ENCODE measurements around the gene PAPOLG.

Gene PAPOLG

GRCh38 chr2:60756097-60757087 lies at the start of gene PAPOLG:
Gene PAPOLG (plus strand): TSS chr2:60756268. CDS start chr2:60756479, 211 bp downstream.
- Mint-ChIP-seq H3K9me3 (no peaks in the 10 kb centered on the region), H3K4me3 (peak within 1 kb of the TSS; percentile 99), H3K27ac (peak within 1 kb of the TSS; percentile 95), H3K36me3 (ENCODE audit: low read depth) (peaks cover 10% of the 10 kb centered on the region), H3K4me1 (peaks cover 37% of the 10 kb centered on the region), H3K27me3 (no peaks in the 10 kb centered on the region)
- ATAC-seq (peak; percentile 99), DNase-seq (peak; percentile 98)

- Mint-ChIP-seq H3K4me1 (peaks cover 3% of the 10 kb centered on the region), H3K9me3 (no peaks in the 10 kb centered on the region)
- DNase-seq = no peak
Measured at GRCh38 chr2:60707750-60708371, 48.2 kb upstream of the PAPOLG start.

GRCh38 chr2:60708630-60709320 lies 47.3 kb upstream of the PAPOLG start:
- Mint-ChIP-seq H3K4me1 (peaks cover 3% of the 10 kb centered on the region), H3K27ac (no peak overlapping the region), H3K27me3 (no peaks in the 10 kb centered on the region), H3K36me3 (ENCODE audit: low read depth) (no peaks in the 10 kb centered on the region), H3K4me3 (no peak overlapping the region), H3K9me3 (no peaks in the 10 kb centered on the region)
- DNase-seq = no peak
- no peak for ATAC-seq

More at GRCh38 chr2:60707750-60708371, 48.2 kb upstream of the PAPOLG start:
- H3K27ac Mint-ChIP-seq = no peak overlapping the region
- no peaks in the 10 kb centered on the region for H3K27me3 Mint-ChIP-seq
- no peak for ATAC-seq
- H3K4me3 Mint-ChIP-seq = no peak overlapping the region
- no peaks in the 10 kb centered on the region for H3K36me3 Mint-ChIP-seq (ENCODE audit: low read depth)

GRCh38 chr2:60710707-60711106 lies 45.4 kb upstream of the PAPOLG start:
- Mint-ChIP-seq H3K9me3 (no peaks in the 10 kb centered on the region), H3K27ac (no peak overlapping the region), H3K4me3 (no peak overlapping the region), H3K27me3 (no peaks in the 10 kb centered on the region), H3K4me1 (peaks cover 4% of the 10 kb centered on the region), H3K36me3 (ENCODE audit: low read depth) (no peaks in the 10 kb centered on the region)
- no peak for ATAC-seq
- DNase-seq = no peak

GRCh38 chr2:60715561-60715960 lies 40.5 kb upstream of the PAPOLG start:
- DNase-seq (no peak), ATAC-seq (no peak)
- Mint-ChIP-seq H3K27me3 (no peaks in the 10 kb centered on the region), H3K27ac (peak overlapping the region; percentile 22), H3K9me3 (no peaks in the 10 kb centered on the region), H3K36me3 (ENCODE audit: low read depth) (no peaks in the 10 kb centered on the region), H3K4me3 (no peak overlapping the region), H3K4me1 (peaks cover 10% of the 10 kb centered on the region)

- H3K4me1 Mint-ChIP-seq = peaks cover 10% of the 10 kb centered on the region
- H3K27ac Mint-ChIP-seq = peak overlapping the region; percentile 10
- no peaks in the 10 kb centered on the region for H3K9me3 Mint-ChIP-seq
- no peaks in the 10 kb centered on the region for H3K27me3 Mint-ChIP-seq
- no peaks in the 10 kb centered on the region for H3K36me3 Mint-ChIP-seq (ENCODE audit: low read depth)
- ATAC-seq (no peak), DNase-seq (no peak)
- no peak overlapping the region for H3K4me3 Mint-ChIP-seq
Measured at GRCh38 chr2:60717691-60718090, 38.4 kb upstream of the PAPOLG start.

GRCh38 chr2:60719331-60719730 lies 36.7 kb upstream of the PAPOLG start:
- H3K27ac Mint-ChIP-seq = peak overlapping the region; percentile 38
- no peaks in the 10 kb centered on the region for H3K36me3 Mint-ChIP-seq (ENCODE audit: low read depth)
- no peak for DNase-seq

GRCh38 chr2:60725466-60725865 lies 30.6 kb upstream of the PAPOLG start:
- Mint-ChIP-seq H3K4me1 (no peaks in the 10 kb centered on the region), H3K36me3 (ENCODE audit: low read depth) (no peaks in the 10 kb centered on the region), H3K4me3 (no peak overlapping the region), H3K27me3 (no peaks in the 10 kb centered on the region), H3K27ac (no peak overlapping the region), H3K9me3 (no peaks in the 10 kb centered on the region)
- ATAC-seq (no peak), DNase-seq (no peak)

More at GRCh38 chr2:60719331-60719730, 36.7 kb upstream of the PAPOLG start:
- peak; percentile 68 for ATAC-seq
- H3K4me1 Mint-ChIP-seq = peaks cover 10% of the 10 kb centered on the region
- H3K9me3 Mint-ChIP-seq = no peaks in the 10 kb centered on the region
- H3K27me3 Mint-ChIP-seq = no peaks in the 10 kb centered on the region
- H3K4me3 Mint-ChIP-seq = no peak overlapping the region

GRCh38 chr2:60728855-60729254 lies 27.2 kb upstream of the PAPOLG start:
- Mint-ChIP-seq H3K4me3 (no peak overlapping the region), H3K9me3 (no peaks in the 10 kb centered on the region), H3K4me1 (no peaks in the 10 kb centered on the region), H3K27me3 (no peaks in the 10 kb centered on the region), H3K27ac (no peak overlapping the region), H3K36me3 (ENCODE audit: low read depth) (no peaks in the 10 kb centered on the region)
- ATAC-seq = no peak
- DNase-seq = no peak

GRCh38 chr2:60735496-60736250 lies 20.4 kb upstream of the PAPOLG start:
- peak; percentile 36 for DNase-seq
- Mint-ChIP-seq H3K27me3 (peaks cover 26% of the 10 kb centered on the region), H3K27ac (no peak overlapping the region), H3K4me3 (peak overlapping the region; percentile 80), H3K4me1 (peaks cover 4% of the 10 kb centered on the region), H3K9me3 (no peaks in the 10 kb centered on the region), H3K36me3 (ENCODE audit: low read depth) (no peaks in the 10 kb centered on the region)
- peak; percentile 52 for ATAC-seq

GRCh38 chr2:60738679-60739078 lies 17.4 kb upstream of the PAPOLG start:
- Mint-ChIP-seq H3K36me3 (ENCODE audit: low read depth) (no peaks in the 10 kb centered on the region), H3K27ac (no peak overlapping the region), H3K4me3 (no peak overlapping the region), H3K9me3 (no peaks in the 10 kb centered on the region), H3K4me1 (peaks cover 4% of the 10 kb centered on the region), H3K27me3 (peaks cover 26% of the 10 kb centered on the region)
- DNase-seq (no peak), ATAC-seq (no peak)

GRCh38 chr2:60739156-60739555 lies 16.9 kb upstream of the PAPOLG start:
- no peaks in the 10 kb centered on the region for H3K9me3 Mint-ChIP-seq
- no peak for ATAC-seq
- H3K36me3 Mint-ChIP-seq (ENCODE audit: low read depth) = no peaks in the 10 kb centered on the region
- no peak overlapping the region for H3K4me3 Mint-ChIP-seq
- no peak for DNase-seq
- H3K4me1 Mint-ChIP-seq = peaks cover 4% of the 10 kb centered on the region
- H3K27me3 Mint-ChIP-seq = peaks cover 23% of the 10 kb centered on the region
- H3K27ac Mint-ChIP-seq = no peak overlapping the region

GRCh38 chr2:60741576-60741975 lies 14.5 kb upstream of the PAPOLG start:
- Mint-ChIP-seq H3K27ac (no peak overlapping the region), H3K9me3 (no peaks in the 10 kb centered on the region), H3K27me3 (peaks cover 10% of the 10 kb centered on the region), H3K4me3 (no peak overlapping the region), H3K4me1 (peaks cover 10% of the 10 kb centered on the region), H3K36me3 (ENCODE audit: low read depth) (no peaks in the 10 kb centered on the region)
- DNase-seq (no peak), ATAC-seq (no peak)

GRCh38 chr2:60742419-60742818 lies 13.6 kb upstream of the PAPOLG start:
- peaks cover 10% of the 10 kb centered on the region for H3K4me1 Mint-ChIP-seq
- H3K9me3 Mint-ChIP-seq = no peaks in the 10 kb centered on the region
- no peak overlapping the region for H3K4me3 Mint-ChIP-seq
- H3K27ac Mint-ChIP-seq = no peak overlapping the region
- no peaks in the 10 kb centered on the region for H3K36me3 Mint-ChIP-seq (ENCODE audit: low read depth)
- H3K27me3 Mint-ChIP-seq = peaks cover 8% of the 10 kb centered on the region
- ATAC-seq (no peak), DNase-seq (no peak)

All from activated naive CD8-positive, alpha-beta T cell treated with anti-CD3 and anti-CD28 coated beads, Interleukin-2, amount 50 U/mL, for 24 hours (primary cell).